ENCODE data around the gene SDC3.

The SDC3 gene

GRCh38 chr1:30881319-30882181 is 27.0 kb downstream of the SDC3 start:
- in situ Hi-C loops (cut with HindIII; ENCODE audit: low sequenced_read_pairs), result no loop called here
- DNase-seq (ENCODE audit: low read depth, low spot score), result no peak
- TF ChIP-seq CTCF (IDR thresholded peaks at IDR 0.05; ENCODE audit: low read depth, low read length), result no peak
- no peak overlapping the region for H3K4me3 ChIP-seq (ENCODE audit: low read depth, low read length)

GRCh38 chr1:30880678-30881318 is 27.8 kb downstream of the SDC3 start:
- no peak overlapping the region for H3K4me3 ChIP-seq (ENCODE audit: low read depth, low read length)
- in situ Hi-C loops (cut with HindIII; ENCODE audit: low sequenced_read_pairs), result no loop called here
- no peak for TF ChIP-seq CTCF (IDR thresholded peaks at IDR 0.05; ENCODE audit: low read depth, low read length)
- DNase-seq (ENCODE audit: low read depth, low spot score), result no peak

GRCh38 chr1:30879940-30880677 is 28.4 kb downstream of the SDC3 start:
- TF ChIP-seq CTCF (IDR thresholded peaks at IDR 0.05; ENCODE audit: low read depth, low read length), result no peak
- no peak overlapping the region for H3K4me3 ChIP-seq (ENCODE audit: low read depth, low read length)
- in situ Hi-C loops (cut with HindIII; ENCODE audit: low sequenced_read_pairs), result no loop called here
- no peak for DNase-seq (ENCODE audit: low read depth, low spot score)

GRCh38 chr1:30879126-30879786 is 29.3 kb downstream of the SDC3 start:
- no peak for TF ChIP-seq CTCF (IDR thresholded peaks at IDR 0.05; ENCODE audit: low read depth, low read length)
- no peak overlapping the region for H3K4me3 ChIP-seq (ENCODE audit: low read depth, low read length)
- in situ Hi-C loops (cut with HindIII; ENCODE audit: low sequenced_read_pairs), result no loop called here
- peak; percentile 25 for DNase-seq (ENCODE audit: low read depth, low spot score)

- in situ Hi-C loops (cut with HindIII; ENCODE audit: low sequenced_read_pairs), result no loop called here
- no peak for DNase-seq (ENCODE audit: low read depth, low spot score)
- no peak for TF ChIP-seq CTCF (IDR thresholded peaks at IDR 0.05; ENCODE audit: low read depth, low read length)
- no peak overlapping the region for H3K4me3 ChIP-seq (ENCODE audit: low read depth, low read length)
Measured at GRCh38 chr1:30878559-30878958, 30.0 kb downstream of the SDC3 start.

GRCh38 chr1:30878016-30878415 is 30.5 kb downstream of the SDC3 start:
- no peak for DNase-seq (ENCODE audit: low read depth, low spot score)
- TF ChIP-seq CTCF (IDR thresholded peaks at IDR 0.05; ENCODE audit: low read depth, low read length), result no peak
- in situ Hi-C loops (cut with HindIII; ENCODE audit: low sequenced_read_pairs), result no loop called here

More at GRCh38 chr1:30878016-30878415, 30.5 kb downstream of the SDC3 start:
- no peak overlapping the region for H3K4me3 ChIP-seq (ENCODE audit: low read depth, low read length)
